T-helper 2 cell (primary cell): ENCODE results near the gene THBS1.
A peak's percentile ranks its signal among the peaks of the same experiment; 100 is the strongest.

Source experiments
- DNase-seq, 5 experiments: peaks; one replicate each; pipeline versions ENCODE4 v3.0.0 to v3.0.0-alpha.2; 2012 to 2022

THBS1 gene

DNA sequence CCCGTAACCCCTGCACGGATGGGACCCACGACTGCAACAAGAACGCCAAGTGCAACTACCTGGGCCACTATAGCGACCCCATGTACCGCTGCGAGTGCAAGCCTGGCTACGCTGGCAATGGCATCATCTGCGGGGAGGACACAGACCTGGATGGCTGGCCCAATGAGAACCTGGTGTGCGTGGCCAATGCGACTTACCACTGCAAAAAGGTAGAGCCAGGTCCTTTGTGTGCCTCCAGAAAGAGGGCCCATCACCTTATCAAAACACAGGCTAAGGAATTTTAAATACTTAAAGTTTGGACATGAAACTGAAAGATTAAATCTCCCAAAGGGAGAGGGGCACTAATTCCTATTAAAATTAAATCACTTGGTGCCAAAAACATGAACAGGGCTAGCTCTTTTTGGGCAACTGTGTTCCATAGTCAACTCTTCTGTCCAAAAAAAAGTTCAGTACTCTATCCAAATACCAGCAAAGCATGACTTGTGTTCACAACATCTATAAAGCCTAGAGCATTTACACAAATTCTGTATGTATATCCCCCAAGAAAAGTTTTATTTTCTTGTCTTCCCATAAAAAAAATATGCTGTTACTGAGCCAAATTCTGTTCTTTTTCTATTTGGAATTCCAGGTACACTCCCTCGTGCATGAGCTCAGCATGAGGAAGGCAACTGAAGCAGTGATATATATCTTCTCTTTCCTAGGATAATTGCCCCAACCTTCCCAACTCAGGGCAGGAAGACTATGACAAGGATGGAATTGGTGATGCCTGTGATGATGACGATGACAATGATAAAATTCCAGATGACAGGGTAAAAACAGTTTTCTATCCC is 9.2 kb downstream of the THBS1 start:
- DNase-seq, result no peak

DNA sequence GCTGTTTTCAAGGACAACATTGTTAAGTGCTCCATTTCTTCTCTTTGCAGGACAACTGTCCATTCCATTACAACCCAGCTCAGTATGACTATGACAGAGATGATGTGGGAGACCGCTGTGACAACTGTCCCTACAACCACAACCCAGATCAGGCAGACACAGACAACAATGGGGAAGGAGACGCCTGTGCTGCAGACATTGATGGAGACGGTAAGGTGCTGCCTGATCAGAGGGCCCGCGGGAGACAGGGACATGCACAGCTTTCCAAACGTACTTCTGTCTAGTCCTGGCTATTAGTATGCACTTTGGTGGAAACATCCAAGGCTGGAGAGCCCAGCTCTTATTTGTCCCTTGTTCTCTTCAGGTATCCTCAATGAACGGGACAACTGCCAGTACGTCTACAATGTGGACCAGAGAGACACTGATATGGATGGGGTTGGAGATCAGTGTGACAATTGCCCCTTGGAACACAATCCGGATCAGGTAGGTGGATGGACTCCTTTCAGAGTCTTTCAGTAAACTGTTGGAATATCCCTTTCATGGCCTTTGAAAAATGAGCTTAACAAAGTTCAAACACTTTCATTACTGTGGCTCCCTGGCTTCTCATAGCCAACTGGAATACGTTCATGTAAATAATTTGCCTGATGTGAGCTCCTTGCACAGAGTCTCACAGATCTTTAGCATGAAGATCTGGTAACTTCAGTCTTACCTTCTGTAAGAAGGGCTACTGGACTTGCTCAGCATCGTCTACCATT is 10.4 kb downstream of the THBS1 start:
- no peak for DNase-seq

GRCh38 chr15:39591896-39592315 is 11.0 kb downstream of the THBS1 start:
- no peak for DNase-seq

GRCh38 chr15:39592500-39592899 is 11.6 kb downstream of the THBS1 start:
- DNase-seq, result no peak

- DNase-seq, result no peak
Measured at GRCh38 chr15:39593071-39593655, 12.3 kb downstream of the THBS1 start.

DNA sequence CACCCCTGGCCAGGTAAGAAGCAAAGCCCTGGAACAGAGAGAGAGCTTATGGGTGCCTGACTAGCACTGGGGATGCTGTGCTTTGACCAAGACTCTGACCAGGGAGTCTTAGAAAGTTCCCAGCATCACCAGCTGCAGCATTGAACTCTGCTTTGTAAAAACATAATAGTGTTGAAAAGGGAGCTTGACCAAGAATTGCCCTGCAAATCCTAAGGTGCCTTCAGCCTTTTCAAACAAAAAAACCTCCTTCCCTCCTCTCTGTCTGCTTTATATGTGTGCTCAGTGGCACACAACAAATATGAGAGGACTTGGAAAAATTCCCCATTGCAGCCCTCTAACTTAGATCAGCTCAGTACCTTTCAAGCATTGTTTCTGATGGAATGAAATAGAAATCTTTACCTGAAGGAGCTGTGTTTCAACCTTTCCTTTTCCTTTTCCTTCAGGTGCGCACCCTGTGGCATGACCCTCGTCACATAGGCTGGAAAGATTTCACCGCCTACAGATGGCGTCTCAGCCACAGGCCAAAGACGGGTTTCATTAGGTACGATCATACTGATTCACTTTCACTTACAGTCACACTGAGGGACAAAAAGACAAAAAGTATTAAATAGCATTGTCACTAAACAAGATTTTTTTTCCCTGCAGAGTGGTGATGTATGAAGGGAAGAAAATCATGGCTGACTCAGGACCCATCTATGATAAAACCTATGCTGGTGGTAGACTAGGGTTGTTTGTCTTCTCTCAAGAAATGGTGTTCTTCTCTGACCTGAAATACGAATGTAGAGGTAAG is 13.0 kb downstream of the THBS1 start:
- DNase-seq, result peak in 2 of 5 experiments; percentile 28 to 39

- no peak for DNase-seq
Measured at GRCh38 chr15:39594446-39595337, 13.8 kb downstream of the THBS1 start.

- DNase-seq, result no peak
Measured at GRCh38 chr15:39595338-39596221, 14.7 kb downstream of the THBS1 start.

DNA sequence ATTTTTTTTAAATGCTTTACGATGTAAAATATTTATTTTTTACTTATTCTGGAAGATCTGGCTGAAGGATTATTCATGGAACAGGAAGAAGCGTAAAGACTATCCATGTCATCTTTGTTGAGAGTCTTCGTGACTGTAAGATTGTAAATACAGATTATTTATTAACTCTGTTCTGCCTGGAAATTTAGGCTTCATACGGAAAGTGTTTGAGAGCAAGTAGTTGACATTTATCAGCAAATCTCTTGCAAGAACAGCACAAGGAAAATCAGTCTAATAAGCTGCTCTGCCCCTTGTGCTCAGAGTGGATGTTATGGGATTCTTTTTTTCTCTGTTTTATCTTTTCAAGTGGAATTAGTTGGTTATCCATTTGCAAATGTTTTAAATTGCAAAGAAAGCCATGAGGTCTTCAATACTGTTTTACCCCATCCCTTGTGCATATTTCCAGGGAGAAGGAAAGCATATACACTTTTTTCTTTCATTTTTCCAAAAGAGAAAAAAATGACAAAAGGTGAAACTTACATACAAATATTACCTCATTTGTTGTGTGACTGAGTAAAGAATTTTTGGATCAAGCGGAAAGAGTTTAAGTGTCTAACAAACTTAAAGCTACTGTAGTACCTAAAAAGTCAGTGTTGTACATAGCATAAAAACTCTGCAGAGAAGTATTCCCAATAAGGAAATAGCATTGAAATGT is 15.6 kb downstream of the THBS1 start:
- no peak for DNase-seq

DNA sequence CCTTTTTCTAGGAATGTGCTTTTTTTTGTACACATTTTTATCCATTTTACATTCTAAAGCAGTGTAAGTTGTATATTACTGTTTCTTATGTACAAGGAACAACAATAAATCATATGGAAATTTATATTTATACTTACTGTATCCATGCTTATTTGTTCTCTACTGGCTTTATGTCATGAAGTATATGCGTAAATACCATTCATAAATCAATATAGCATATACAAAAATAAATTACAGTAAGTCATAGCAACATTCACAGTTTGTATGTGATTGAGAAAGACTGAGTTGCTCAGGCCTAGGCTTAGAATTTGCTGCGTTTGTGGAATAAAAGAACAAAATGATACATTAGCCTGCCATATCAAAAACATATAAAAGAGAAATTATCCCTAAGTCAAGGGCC is 16.5 kb downstream of the THBS1 start:
- no peak for DNase-seq

DNA sequence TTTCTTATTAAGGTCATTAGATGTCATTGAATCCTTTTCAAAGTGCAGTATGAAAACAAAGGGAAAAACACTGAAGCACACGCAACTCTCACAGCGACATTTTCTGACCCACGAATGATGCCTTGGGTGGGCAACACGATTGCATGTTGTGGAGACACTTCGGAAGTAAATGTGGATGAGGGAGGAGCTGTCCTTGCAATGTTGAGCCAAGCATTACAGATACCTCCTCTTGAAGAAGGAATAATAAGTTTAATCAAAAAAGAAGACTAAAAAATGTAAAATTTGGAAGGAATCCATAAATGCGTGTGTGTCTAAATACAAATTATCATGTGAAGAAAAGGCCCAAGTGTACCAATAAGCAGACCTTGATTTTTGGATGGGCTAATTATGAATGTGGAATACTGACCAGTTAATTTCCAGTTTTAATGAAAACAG is 16.9 kb downstream of the THBS1 start:
- DNase-seq, result no peak

GRCh38 chr15:39598186-39598850 is 17.4 kb downstream of the THBS1 start:
- DNase-seq, result no peak

DNA sequence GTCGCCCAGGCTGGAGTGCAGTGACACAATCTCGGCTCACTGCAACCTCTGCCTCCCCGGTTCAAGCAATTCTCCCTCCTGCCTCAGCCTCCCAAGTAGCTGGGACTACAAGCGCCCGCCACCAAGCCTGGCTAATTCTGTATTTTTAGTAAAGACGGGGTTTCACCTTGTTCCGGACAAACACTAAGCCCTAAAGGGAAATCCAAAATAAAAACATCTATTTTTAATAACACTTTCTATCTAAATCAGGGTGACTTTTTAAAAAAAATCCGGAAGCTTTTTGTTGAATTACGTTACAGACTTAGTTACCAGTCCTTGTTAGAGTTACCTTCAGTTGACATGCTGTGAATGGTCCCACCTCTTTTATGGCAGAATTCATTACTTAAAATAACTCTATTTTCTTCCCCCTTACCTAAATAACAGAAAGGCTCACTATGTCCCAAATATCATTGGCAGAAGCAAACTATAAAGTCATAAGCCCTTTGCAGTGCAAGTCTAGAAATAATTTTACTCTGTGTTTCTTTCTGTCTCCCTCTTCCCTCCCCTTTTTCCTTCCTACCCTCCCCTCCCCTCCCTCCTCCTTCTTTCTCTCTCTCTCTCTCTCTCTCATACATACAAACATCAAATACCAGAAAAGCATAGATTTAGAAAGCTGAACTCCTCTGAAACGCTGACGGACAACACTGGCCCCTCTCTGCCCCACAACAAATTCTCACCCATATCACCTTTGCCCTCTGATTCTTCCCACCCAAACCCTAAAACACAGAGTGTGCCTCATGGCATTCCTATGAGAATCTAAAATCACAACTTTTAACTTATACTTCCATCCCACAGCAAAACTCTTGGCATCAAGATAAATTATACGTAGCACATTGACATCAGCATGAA is 18.3 kb downstream of the THBS1 start:
- no peak for DNase-seq

- no peak for DNase-seq
Measured at GRCh38 chr15:39599871-39600270, 19.0 kb downstream of the THBS1 start.

GRCh38 chr15:39602143-39602542 is 21.3 kb downstream of the THBS1 start:
- DNase-seq, result no peak

DNA sequence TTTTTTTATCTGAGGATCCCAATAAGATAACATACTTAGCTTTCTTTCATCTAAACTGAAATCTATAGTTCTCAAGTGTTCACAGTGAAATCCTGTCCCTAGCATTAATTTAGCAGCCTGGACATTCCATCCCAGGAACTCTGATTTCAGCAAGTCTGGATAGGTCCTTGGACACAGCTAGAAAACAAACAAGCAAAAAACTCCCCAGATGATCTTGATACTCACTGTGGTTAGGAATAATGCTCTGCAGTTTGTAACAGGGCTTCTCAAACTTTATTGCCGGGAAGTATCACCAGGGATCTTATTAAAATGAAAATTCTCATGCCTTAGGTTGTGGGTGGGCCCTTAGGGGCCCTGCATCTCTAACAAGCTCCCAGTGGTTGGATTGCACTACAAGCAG is 24.3 kb downstream of the THBS1 start:
- no peak for DNase-seq

DNA sequence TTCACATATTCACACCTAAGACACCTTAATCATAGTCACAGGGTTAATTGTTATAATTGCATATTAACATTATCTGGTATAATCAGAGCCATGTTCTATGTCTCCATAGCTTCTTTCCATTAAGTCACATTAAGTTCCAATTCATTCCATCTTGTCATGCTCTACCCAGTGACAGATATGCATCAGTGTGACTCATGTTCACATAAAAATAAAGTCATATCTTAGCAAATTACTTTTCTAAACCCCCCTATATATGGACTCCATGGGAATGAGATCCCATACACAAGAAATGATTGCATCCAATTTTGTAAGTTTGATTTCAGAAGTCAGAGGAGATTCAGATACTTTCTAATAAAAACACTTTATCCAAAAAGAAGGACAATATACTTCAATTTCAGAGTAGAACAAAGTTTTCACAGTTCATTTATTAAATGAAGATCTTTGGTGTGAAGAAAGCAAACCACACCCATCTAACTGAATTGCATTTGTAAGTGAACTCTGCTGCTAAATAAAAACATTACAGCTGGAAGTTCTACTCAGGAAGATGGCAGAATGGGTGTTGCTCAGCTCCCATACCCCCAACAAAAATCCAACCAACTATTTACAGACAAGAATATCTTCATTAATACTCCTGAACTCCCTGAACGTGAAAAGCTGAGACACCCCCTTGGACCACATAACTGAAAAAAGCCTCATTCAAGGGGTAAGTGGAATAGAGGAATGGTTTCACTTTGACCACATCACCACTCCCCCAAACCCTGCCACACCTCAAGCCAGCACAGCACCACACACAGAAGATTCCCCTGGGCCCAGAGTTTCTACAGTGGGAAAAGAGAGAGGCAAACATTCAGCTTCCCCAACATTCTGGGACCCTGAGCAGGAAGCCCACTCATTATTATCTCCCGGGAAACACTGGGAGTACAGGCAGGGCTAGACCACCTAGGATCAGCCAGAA is 27.6 kb downstream of the THBS1 start:
- no peak for DNase-seq
